IPS DF 6.9 (cell line): ENCODE data around the gene DNAH7.
"Not testable (repeated sequence)": the region's sequence is repeated elsewhere in the genome, so short reads cannot be mapped to it uniquely, and the experiment has no call there.

ENCODE experiments used
- DNase-seq: peaks from one replicate; pipeline ENCODE4 v3.0.0-alpha.2; 2013; ENCODE audit warnings: low read depth, low spot score
- H3K27ac ChIP-seq: one replicate; pipeline ENCODE4 v1.5.1; 2013; ENCODE audit warnings: low read length, control low read depth
- H3K27me3 ChIP-seq: 2 replicates; pipeline ENCODE4 v1.6.1; 2013; ENCODE audit warnings: mild to moderate bottlenecking, low read length; ENCODE audit not compliant: control insufficient read depth, insufficient read depth
- H3K36me3 ChIP-seq: 2 replicates; pipeline ENCODE4 v1.6.1; 2013; ENCODE audit warnings: low read length; ENCODE audit not compliant: control insufficient read depth, insufficient read depth
- H3K4me1 ChIP-seq: 2 replicates; pipeline ENCODE4 v1.6.1; 2013; ENCODE audit warnings: low read length; ENCODE audit not compliant: control insufficient read depth, insufficient read depth
- H3K4me3 ChIP-seq: 2 replicates; pipeline ENCODE4 v1.5.1; 2013; ENCODE audit warnings: mild to moderate bottlenecking, low read length
- H3K9me3 ChIP-seq: 2 replicates; pipeline ENCODE4 v1.6.1; 2013; ENCODE audit warnings: low read length, inconsistent platforms; ENCODE audit not compliant: control insufficient read depth, insufficient read depth
- WGBS: extraction: QIAGEN DNeasy Blood & Tissue Kit; methylation state at CpG from one replicate; pipeline ENCODE4 v1.1.7; 2013; ENCODE audit warnings: mixed read lengths, missing lambda C conversion rate; ENCODE audit not compliant: insufficient read length, insufficient coverage; 5-methylcytosine and 5-hydroxymethylcytosine counted together

DNAH7 gene

DNA sequence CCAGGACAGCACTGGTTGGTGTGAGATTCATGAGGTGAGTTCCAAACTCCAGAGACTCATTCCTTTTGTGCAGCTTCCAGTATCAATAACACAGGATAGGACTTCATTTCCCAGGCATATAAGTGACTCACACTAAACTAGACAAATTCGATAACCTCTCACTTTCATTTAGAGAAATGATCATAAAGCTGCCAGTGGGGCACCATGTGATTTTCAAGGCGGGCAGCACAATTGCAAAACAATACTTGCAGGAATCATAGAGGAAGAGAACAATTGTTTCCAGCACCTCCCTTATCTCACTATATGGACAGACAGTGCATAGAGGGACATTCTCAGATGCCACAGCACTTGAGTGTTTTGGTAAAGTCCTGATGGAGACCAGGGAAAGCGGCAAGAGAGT is 31.3 kb upstream of the DNAH7 start:
- Histone ChIP-seq H3K4me3 (no peak overlapping the region), H3K9me3 (no peaks in the 10 kb centered on the region), H3K27ac (no peak overlapping the region), H3K36me3 (no peaks in the 10 kb centered on the region), H3K27me3 (no peaks in the 10 kb centered on the region), H3K4me1 (peaks cover 4% of the 10 kb centered on the region)
- no CpG with 5 or more reads among the region's 3 CpGs for WGBS
- DNase-seq, result no peak

DNA sequence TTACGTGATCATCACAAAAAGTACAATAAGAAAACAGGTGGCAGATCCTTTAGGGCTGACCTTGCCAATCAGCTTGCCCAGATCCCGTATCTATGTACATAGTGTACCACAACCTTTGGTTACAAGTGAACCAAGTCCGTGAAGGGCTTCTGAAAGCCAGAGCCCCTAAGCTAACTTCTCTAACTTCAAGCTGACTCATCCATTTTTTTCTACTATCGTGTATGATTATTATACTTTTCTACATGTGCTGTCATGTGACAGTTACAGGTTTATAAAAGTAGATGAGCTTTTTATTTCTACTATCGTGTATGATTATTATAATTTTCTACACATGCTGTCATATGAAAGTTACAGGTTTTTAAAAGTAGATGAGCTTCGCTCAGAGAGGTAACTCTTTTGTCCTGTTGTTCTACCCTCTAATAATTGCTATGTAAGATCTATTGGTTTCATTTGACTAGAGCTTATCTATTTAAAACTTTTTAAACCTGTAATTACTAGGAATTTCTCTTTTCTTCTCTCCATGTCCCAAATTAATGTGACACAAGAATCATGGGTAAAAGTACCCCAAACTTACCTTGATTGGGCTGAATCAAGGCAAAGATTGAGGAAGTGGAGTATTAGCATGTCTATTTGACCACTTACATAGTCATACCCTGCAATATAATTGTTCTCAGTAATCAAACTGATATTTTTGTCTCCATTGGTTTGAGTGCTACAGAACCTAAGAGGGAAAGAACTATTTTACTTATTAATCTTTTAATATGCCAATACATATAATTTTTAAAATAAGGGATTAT is 29.4 kb upstream of the DNAH7 start:
- Histone ChIP-seq H3K9me3 (no peaks in the 10 kb centered on the region), H3K36me3 (no peaks in the 10 kb centered on the region), H3K27me3 (no peaks in the 10 kb centered on the region), H3K27ac (no peak overlapping the region), H3K4me1 (peaks cover 4% of the 10 kb centered on the region), H3K4me3 (no peak overlapping the region)
- no peak for DNase-seq
- WGBS, result no CpG with 5 or more reads among the region's 6 CpGs

DNA sequence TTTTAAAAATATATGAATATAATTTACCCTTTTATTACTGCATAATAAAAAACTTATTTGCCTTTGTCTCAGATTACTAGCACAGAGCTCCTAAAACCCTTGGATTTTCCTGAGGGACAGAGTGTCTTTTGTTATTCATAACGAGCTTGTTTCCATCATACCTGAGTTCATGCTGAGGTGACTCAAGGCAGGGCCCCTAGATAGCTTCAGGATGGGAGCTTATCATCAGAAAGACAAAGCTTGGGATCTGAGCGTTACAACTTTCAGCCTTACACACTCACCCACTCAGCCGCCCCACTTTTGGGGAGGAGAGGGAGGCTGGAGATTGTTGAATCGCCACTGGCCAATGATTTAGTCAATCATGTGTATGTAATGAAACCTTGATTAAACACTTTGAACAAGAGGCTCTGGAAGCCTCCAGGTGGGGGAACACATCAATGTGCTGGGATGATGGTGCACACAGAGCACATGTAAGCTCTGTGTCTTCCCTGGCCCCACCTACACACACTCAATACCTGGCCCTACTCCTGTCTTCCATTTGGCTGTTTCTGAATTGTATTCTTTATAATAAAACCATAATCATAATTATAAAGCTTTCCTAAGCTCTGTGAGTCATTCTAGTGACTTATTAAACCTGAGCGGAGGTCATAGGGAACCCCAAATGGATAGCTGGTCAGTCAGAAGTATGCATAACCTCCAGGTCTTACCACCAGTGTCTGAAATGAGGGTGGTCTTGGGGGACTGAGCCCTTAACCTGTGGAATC is 28.5 kb upstream of the DNAH7 start:
- no CpG with 5 or more reads among the region's 5 CpGs for WGBS
- H3K36me3 ChIP-seq, result no peaks in the 10 kb centered on the region

DNA sequence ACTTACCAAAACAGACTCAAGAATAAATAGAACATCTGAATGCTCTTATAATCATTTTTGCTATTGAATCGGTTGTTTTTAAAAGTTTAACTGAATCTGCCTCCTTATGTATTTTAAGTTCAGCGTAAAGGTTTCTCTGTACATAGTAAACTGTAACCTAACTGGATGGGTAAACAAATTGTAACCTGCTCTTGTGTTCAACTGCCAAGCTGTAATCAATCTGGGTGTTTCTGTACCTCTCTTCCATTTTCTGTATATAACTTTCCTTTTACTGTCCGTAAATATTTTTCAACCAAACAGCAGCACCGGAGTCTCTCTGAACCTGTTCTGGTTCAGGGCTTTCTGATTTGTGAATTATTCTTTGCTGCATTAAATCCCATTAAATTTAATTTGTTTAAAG is 27.6 kb upstream of the DNAH7 start:
- Histone ChIP-seq H3K4me3 (no peak overlapping the region), H3K9me3 (no peaks in the 10 kb centered on the region), H3K27me3 (no peaks in the 10 kb centered on the region), H3K36me3 (no peaks in the 10 kb centered on the region), H3K4me1 (peaks cover 4% of the 10 kb centered on the region), H3K27ac (no peak overlapping the region)
- DNase-seq, result no peak
- WGBS, result no CpG with 5 or more reads among the region's 4 CpGs

More for the DNA sequence above, 28.5 kb upstream of the DNAH7 start:
- Histone ChIP-seq H3K27ac (no peak overlapping the region), H3K4me1 (peaks cover 4% of the 10 kb centered on the region), H3K4me3 (no peak overlapping the region), H3K27me3 (no peaks in the 10 kb centered on the region), H3K9me3 (no peaks in the 10 kb centered on the region)
- DNase-seq, result peak; percentile 35

GRCh38 chr2:196089448-196089847 is 20.8 kb upstream of the DNAH7 start:
- not testable (repeated sequence) for DNase-seq, H3K9me3 ChIP-seq, H3K36me3 ChIP-seq, H3K4me3 ChIP-seq, H3K27ac ChIP-seq, H3K27me3 ChIP-seq, H3K4me1 ChIP-seq
- no CpG with 5 or more reads among the region's 5 CpGs for WGBS

GRCh38 chr2:196088203-196088602 is 19.6 kb upstream of the DNAH7 start:
- no peak overlapping the region for H3K27ac ChIP-seq
- no peaks in the 10 kb centered on the region for H3K4me1 ChIP-seq
- no peak overlapping the region for H3K4me3 ChIP-seq
- H3K36me3 ChIP-seq, result no peaks in the 10 kb centered on the region
- no peaks in the 10 kb centered on the region for H3K27me3 ChIP-seq
- DNase-seq, result no peak
- WGBS, result no CpG with 5 or more reads among the region's 2 CpGs
- H3K9me3 ChIP-seq, result no peaks in the 10 kb centered on the region; the same call in 1 of the 2 replicates

DNA sequence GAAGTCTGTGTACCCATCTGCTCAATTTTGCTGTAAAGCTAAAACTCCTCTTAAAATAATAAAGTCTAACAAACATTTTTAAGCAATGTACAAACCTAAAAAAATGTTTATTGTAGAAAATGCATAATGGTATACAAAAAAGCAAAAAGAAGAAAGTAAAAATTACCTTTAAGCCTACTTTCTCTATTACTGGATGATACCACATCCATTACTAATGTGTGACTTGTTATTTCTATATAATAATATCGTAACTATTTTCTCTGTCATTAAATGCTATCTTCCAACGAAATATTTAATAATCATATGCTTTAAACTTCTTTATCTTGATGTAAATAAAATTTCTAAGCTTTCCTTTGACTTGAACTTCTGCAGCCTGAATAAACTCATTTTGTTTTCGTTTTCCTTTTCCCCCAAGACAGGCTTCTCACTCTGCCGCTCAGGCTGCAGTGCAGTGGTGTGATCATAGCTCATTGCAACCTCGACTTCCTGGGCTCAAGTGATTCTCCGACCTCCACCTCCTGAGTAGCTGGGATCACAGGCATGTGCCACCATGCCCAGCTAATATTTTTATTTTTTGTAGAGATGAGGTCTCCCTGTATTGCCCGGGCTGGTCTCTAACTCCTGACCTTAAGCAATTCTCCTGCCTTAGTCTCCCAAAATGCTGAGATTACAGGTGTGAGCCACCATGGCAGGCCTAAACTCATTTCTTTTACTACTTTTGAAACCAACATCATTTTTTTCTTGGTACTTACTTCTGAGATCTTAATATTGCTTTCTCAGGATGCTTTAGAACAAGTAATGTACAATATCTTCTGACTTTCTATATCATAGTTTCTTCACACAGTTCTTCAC is 18.1 kb upstream of the DNAH7 start:
- no peak overlapping the region for H3K27ac ChIP-seq
- H3K27me3 ChIP-seq, result no peaks in the 10 kb centered on the region
- H3K4me1 ChIP-seq, result no peaks in the 10 kb centered on the region
- H3K36me3 ChIP-seq, result no peaks in the 10 kb centered on the region
- no CpG with 5 or more reads among the region's 7 CpGs for WGBS
- DNase-seq, result no peak
- no peak overlapping the region for H3K4me3 ChIP-seq
- no peaks in the 10 kb centered on the region; the same call in 1 of the 2 replicates for H3K9me3 ChIP-seq

DNA sequence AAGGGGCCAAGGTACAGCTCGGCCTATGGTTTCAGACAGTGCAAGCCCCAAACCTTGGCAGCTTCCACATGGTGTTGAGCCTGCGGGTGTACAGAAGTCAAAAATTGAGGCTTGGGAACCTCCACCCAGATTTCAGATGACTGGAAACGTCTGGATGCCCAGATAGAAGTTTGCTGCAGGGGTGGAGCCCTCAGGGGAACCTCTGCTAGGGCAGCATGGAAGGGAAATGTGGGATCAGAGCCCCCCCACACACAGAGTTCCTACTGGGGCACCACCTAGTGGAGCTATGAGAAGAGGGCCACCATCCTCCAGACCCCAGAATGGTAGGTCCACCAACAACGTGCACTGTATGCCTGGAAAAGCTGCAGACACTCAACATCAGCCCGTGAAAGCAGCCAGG is 15.0 kb upstream of the DNAH7 start:
- no peaks in the 10 kb centered on the region for H3K36me3 ChIP-seq
- H3K9me3 ChIP-seq, result no peaks in the 10 kb centered on the region; the same call in 1 of the 2 replicates
- H3K27ac ChIP-seq, result no peak overlapping the region
- no CpG with 5 or more reads among the region's 5 CpGs for WGBS
- no peak for DNase-seq
- no peaks in the 10 kb centered on the region for H3K4me1 ChIP-seq
- H3K4me3 ChIP-seq, result no peak overlapping the region
- H3K27me3 ChIP-seq, result no peaks in the 10 kb centered on the region

- no peak overlapping the region for H3K4me3 ChIP-seq
- H3K9me3 ChIP-seq, result no peaks in the 10 kb centered on the region; the same call in 1 of the 2 replicates
- no peaks in the 10 kb centered on the region for H3K36me3 ChIP-seq
- H3K27ac ChIP-seq, result no peak overlapping the region
- no peak for DNase-seq
- H3K27me3 ChIP-seq, result no peaks in the 10 kb centered on the region
- no peaks in the 10 kb centered on the region for H3K4me1 ChIP-seq
- no CpG with 5 or more reads among the region's 2 CpGs for WGBS
Observed at GRCh38 chr2:196080526-196080925, 11.9 kb upstream of the DNAH7 start.

GRCh38 chr2:196079052-196079451 is 10.4 kb upstream of the DNAH7 start:
- WGBS, result no CpG with 5 or more reads among the region's 1 CpG
- no peak overlapping the region for H3K27ac ChIP-seq
- no peak for DNase-seq

More at GRCh38 chr2:196079052-196079451, 10.4 kb upstream of the DNAH7 start:
- Histone ChIP-seq H3K36me3 (no peaks in the 10 kb centered on the region), H3K9me3 (no peaks in the 10 kb centered on the region; the same call in 1 of the 2 replicates), H3K4me3 (no peak overlapping the region), H3K27me3 (no peaks in the 10 kb centered on the region), H3K4me1 (no peaks in the 10 kb centered on the region)
